ENCODE measurements around the gene HPSE2. TPM values are rescaled to one million over a fixed set of nuclear protein-coding genes. Genes with fewer than 3 reads are reported as not detected.

HPSE2 gene
- total RNA-seq, 1 donor from 2014 or later: not detected

- Histone ChIP-seq H3K27me3 (no peaks in the 10 kb centered on the region), H3K27ac (no peak overlapping the region), H3K4me3 (no peak overlapping the region), H3K4me1 (no peaks in the 10 kb centered on the region), H3K36me3 (no peaks in the 10 kb centered on the region), H3K9me3 (no peaks in the 10 kb centered on the region)
- no peak for TF ChIP-seq CTCF (IDR thresholded peaks at IDR 0.05)
- no peak for DNase-seq (ENCODE audit: low spot score in 2 of 2)
- intact Hi-C loops (cut with DNase I): no loop called here
Observed at GRCh38 chr10:98943681-98944080, 292.0 kb downstream of the HPSE2 start.

GRCh38 chr10:98929709-98930108 is 305.9 kb downstream of the HPSE2 start:
- Histone ChIP-seq H3K4me3 (no peak overlapping the region), H3K4me1 (peaks cover 0 to 2% of the 10 kb centered on the region in 2 donors), H3K9me3 (peaks cover 0 to 12% of the 10 kb centered on the region in 2 donors), H3K27ac (no peak overlapping the region), H3K27me3 (no peaks in the 10 kb centered on the region), H3K36me3 (no peaks in the 10 kb centered on the region)
- no peak for DNase-seq (ENCODE audit: low spot score in 2 of 2)
- TF ChIP-seq CTCF (IDR thresholded peaks at IDR 0.05): no peak
- intact Hi-C loops (cut with DNase I): no loop called here

- peaks cover 0 to 2% of the 10 kb centered on the region in 2 donors for H3K4me1 ChIP-seq
- no peak overlapping the region for H3K27ac ChIP-seq
- intact Hi-C loops (cut with DNase I): no loop called here
- no peak for TF ChIP-seq CTCF (IDR thresholded peaks at IDR 0.05)
- H3K4me3 ChIP-seq: no peak overlapping the region
- no peak for DNase-seq (ENCODE audit: low spot score in 2 of 2)
- H3K9me3 ChIP-seq: no peaks in the 10 kb centered on the region
- no peaks in the 10 kb centered on the region for H3K36me3 ChIP-seq
- H3K27me3 ChIP-seq: no peaks in the 10 kb centered on the region
Observed at GRCh38 chr10:98925651-98926050, 310.0 kb downstream of the HPSE2 start.

- Histone ChIP-seq H3K27ac (no peak overlapping the region), H3K9me3 (no peaks in the 10 kb centered on the region), H3K4me1 (peaks cover 0 to 2% of the 10 kb centered on the region in 2 donors), H3K27me3 (no peaks in the 10 kb centered on the region), H3K4me3 (no peak overlapping the region), H3K36me3 (no peaks in the 10 kb centered on the region)
- TF ChIP-seq CTCF (IDR thresholded peaks at IDR 0.05): no peak
- intact Hi-C loops (cut with DNase I): no loop called here
- no peak for DNase-seq (ENCODE audit: low spot score in 2 of 2)
Observed at GRCh38 chr10:98924526-98924925, 311.1 kb downstream of the HPSE2 start.

GRCh38 chr10:98921316-98921715 is 314.3 kb downstream of the HPSE2 start:
- H3K9me3 ChIP-seq: no peaks in the 10 kb centered on the region
- intact Hi-C loops (cut with DNase I): no loop called here
- H3K4me3 ChIP-seq: no peak overlapping the region
- no peak for DNase-seq (ENCODE audit: low spot score in 2 of 2)
- no peak overlapping the region for H3K27ac ChIP-seq
- H3K4me1 ChIP-seq: no peaks in the 10 kb centered on the region
- no peaks in the 10 kb centered on the region for H3K36me3 ChIP-seq
- H3K27me3 ChIP-seq: no peaks in the 10 kb centered on the region
- TF ChIP-seq CTCF (IDR thresholded peaks at IDR 0.05): no peak

- Histone ChIP-seq H3K9me3 (no peaks in the 10 kb centered on the region), H3K4me1 (no peaks in the 10 kb centered on the region), H3K36me3 (no peaks in the 10 kb centered on the region), H3K4me3 (no peak overlapping the region), H3K27me3 (no peaks in the 10 kb centered on the region), H3K27ac (no peak overlapping the region)
- no peak for DNase-seq (ENCODE audit: low spot score in 2 of 2)
- no peak for TF ChIP-seq CTCF (IDR thresholded peaks at IDR 0.05)
- intact Hi-C loops (cut with DNase I): no loop called here
Observed at GRCh38 chr10:98920807-98921206, 314.8 kb downstream of the HPSE2 start.
